Progenitor cell of endocrine pancreas (in vitro differentiated cells): Measurements from ENCODE around the gene FGR. TPM values are rescaled to one million over a fixed set of nuclear protein-coding genes. Genes with fewer than 3 reads are reported as not detected.
A peak's percentile ranks its signal among the peaks of the same experiment; 100 is the strongest.

Experiments used
- DNase-seq: peaks from one replicate; pipeline ENCODE4 v3.0.0; 2021; ENCODE audit warnings: low spot score; ENCODE audit not compliant: unreplicated experiment
- H3K27ac Mint-ChIP-seq: 2 replicates; pipeline ENCODE4 v1.8.0; 2021; ENCODE audit warnings: mild to moderate bottlenecking, moderate library complexity, mixed read lengths
- H3K27me3 Mint-ChIP-seq: 2 replicates; pipeline ENCODE4 v1.8.0; 2021; ENCODE audit warnings: mixed read lengths
- H3K36me3 Mint-ChIP-seq: 2 replicates; pipeline ENCODE4 v1.8.0; 2022; ENCODE audit warnings: mixed read lengths; ENCODE audit not compliant: insufficient read depth
- H3K4me1 Mint-ChIP-seq: 2 replicates; pipeline ENCODE4 v1.8.0; 2021; ENCODE audit warnings: low read depth, mixed read lengths
- H3K4me3 Mint-ChIP-seq: 2 replicates; pipeline ENCODE4 v1.8.0; 2021; ENCODE audit warnings: low read depth, mild to moderate bottlenecking, moderate library complexity, mixed read lengths
- H3K9me3 Mint-ChIP-seq: 2 replicates; pipeline ENCODE4 v1.8.0; 2021; ENCODE audit warnings: low read depth, mixed read lengths
- total RNA-seq: library from RNA; stranded (reverse); gene quantifications from 2 replicates; pipeline ENCODE4 v1.2.1, GENCODE V29; 2021
- TF ChIP-seq, protein P1 (sequence below): fragments of 200-600 bp; sonication (generic); IDR thresholded peaks from one replicate; pipeline ENCODE4 v1.5.0; 2021; ENCODE audit warnings: antibody characterized with exemption, mild to moderate bottlenecking; ENCODE audit not compliant: unreplicated experiment

The FGR gene
- total RNA-seq, 1 donor from 2014 or later, result not detected

DNA sequence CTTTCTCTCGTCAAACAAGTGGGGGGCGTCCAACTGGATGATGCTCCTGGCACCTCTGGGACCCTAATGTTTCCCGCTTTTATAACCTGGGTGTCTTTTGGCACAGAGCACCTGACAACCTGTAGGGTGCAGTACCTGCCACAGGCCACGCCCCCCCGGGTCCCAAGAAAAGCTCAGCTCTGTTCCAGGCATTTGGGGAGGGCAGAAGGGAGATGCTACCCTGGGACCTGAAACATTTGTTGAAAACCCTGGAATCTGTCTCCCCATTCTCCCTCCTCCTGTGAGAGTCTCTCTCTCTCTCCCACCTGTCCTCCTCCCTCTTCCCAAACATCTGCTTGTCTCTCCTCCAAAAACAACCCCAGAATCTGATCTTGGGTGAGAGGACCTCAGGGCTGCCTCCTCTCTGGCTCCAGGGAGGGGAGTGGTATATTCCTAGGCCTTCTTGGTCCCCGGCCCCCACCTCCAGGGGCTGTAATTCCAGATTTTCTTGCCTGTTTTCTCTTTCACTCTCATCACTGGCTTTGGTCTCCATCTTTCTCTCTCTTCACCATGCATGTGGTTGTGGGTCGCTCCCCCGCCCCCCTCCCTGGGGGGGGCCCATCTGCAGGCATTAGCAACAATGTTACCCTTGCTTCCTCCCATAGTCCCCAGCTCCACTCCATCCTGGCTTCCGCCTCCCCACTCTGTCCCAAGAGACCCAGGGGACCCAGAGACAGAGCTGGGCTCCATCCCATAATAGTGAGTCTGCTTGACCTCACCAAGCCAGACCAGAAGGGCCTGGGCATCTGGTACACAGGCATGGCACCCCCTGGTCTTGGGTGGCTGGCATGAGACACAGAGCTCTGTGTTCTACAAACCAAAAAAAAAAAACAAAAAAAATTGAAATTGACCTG lies 35.1 kb downstream of the FGR start:
- Mint-ChIP-seq H3K4me3 (no peak overlapping the region), H3K27ac (peak overlapping the region; percentile 73), H3K36me3 (no peaks in the 10 kb centered on the region), H3K27me3 (no peaks in the 10 kb centered on the region), H3K4me1 (peaks cover 33% of the 10 kb centered on the region), H3K9me3 (no peaks in the 10 kb centered on the region)
- DNase-seq, result no peak
- TF ChIP-seq, protein P1, sequence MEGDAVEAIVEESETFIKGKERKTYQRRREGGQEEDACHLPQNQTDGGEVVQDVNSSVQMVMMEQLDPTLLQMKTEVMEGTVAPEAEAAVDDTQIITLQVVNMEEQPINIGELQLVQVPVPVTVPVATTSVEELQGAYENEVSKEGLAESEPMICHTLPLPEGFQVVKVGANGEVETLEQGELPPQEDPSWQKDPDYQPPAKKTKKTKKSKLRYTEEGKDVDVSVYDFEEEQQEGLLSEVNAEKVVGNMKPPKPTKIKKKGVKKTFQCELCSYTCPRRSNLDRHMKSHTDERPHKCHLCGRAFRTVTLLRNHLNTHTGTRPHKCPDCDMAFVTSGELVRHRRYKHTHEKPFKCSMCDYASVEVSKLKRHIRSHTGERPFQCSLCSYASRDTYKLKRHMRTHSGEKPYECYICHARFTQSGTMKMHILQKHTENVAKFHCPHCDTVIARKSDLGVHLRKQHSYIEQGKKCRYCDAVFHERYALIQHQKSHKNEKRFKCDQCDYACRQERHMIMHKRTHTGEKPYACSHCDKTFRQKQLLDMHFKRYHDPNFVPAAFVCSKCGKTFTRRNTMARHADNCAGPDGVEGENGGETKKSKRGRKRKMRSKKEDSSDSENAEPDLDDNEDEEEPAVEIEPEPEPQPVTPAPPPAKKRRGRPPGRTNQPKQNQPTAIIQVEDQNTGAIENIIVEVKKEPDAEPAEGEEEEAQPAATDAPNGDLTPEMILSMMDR, result peak; percentile 20

DNA sequence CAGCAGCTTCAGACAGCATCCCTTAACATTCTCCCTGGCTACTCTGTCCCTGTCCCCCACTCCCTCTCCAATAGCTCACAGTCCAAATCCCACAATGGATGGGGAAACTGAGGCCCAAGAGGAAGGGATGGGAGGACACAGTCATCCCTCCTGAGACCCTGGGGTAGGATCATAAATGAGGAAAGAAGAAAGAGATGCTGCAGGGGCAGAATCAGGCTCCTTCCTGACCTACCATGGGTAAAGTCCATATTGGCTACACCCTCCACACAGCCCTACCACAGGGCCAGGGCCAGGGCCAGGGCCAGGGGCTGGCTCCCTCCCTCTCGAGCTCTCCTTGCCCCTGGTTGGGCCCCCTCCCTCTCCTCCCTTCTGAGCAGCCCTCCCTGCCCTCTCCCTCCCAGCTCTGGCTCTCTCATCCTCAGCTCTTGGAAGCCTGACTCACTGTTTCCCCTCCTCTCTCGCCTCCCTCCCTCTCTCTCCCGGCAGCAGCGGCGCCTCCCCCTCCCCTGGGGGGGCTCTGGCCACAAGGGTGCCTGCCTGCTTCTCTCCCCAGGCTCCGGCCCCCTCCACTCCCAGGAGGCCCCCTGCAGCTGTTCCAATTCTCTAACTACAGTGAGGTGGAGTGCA lies 36.0 kb downstream of the FGR start:
- H3K4me3 Mint-ChIP-seq, result no peak overlapping the region
- TF ChIP-seq, protein P1, result no peak
- H3K27me3 Mint-ChIP-seq, result no peaks in the 10 kb centered on the region
- H3K9me3 Mint-ChIP-seq, result no peaks in the 10 kb centered on the region
- peaks cover 33% of the 10 kb centered on the region for H3K4me1 Mint-ChIP-seq
- H3K27ac Mint-ChIP-seq, result peak overlapping the region; percentile 73
- H3K36me3 Mint-ChIP-seq, result no peaks in the 10 kb centered on the region
- DNase-seq, result no peak

DNA sequence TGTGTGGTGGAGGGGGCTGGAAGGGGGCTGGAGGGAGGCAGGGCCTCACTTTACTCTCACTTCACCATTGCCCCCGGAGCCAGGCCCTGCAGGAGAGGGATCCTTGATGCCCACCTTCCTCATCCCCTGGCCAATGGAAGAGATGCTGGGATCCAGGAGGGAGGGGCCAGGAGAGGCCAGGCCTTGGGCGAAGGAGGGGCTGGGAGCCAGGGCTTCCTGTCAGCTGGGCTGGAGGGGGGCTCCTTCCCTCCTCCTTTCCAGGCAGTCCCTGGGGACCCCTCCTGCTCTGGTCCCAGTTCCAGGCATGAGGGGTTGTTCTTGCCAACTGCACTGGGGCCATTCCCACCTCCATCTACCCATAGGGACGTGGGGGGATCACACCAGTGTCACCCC lies 36.7 kb downstream of the FGR start:
- no peaks in the 10 kb centered on the region for H3K27me3 Mint-ChIP-seq
- peaks cover 40% of the 10 kb centered on the region for H3K4me1 Mint-ChIP-seq
- no peak overlapping the region for H3K4me3 Mint-ChIP-seq
- no peaks in the 10 kb centered on the region for H3K9me3 Mint-ChIP-seq
- TF ChIP-seq, protein P1, result no peak
- DNase-seq, result no peak
- H3K27ac Mint-ChIP-seq, result no peak overlapping the region
- no peaks in the 10 kb centered on the region for H3K36me3 Mint-ChIP-seq

- H3K27ac Mint-ChIP-seq, result peak overlapping the region; percentile 71
- no peaks in the 10 kb centered on the region for H3K36me3 Mint-ChIP-seq
- no peak for DNase-seq
- no peak overlapping the region for H3K4me3 Mint-ChIP-seq
- peaks cover 42% of the 10 kb centered on the region for H3K4me1 Mint-ChIP-seq
- TF ChIP-seq, protein P1, result no peak
- H3K27me3 Mint-ChIP-seq, result no peaks in the 10 kb centered on the region
- H3K9me3 Mint-ChIP-seq, result no peaks in the 10 kb centered on the region
Observed at GRCh38 chr1:27597516-27598294, 37.3 kb downstream of the FGR start.

- no peaks in the 10 kb centered on the region for H3K36me3 Mint-ChIP-seq
Observed at GRCh38 chr1:27596986-27597385, 38.0 kb downstream of the FGR start.

More at GRCh38 chr1:27596986-27597385, 38.0 kb downstream of the FGR start:
- Mint-ChIP-seq H3K27me3 (no peaks in the 10 kb centered on the region), H3K4me3 (no peak overlapping the region), H3K27ac (no peak overlapping the region), H3K9me3 (no peaks in the 10 kb centered on the region), H3K4me1 (peaks cover 39% of the 10 kb centered on the region)
- TF ChIP-seq, protein P1, result no peak
- DNase-seq, result no peak
